Measurements from ENCODE around the gene TBCD.
"Not testable (repeated sequence)": the region's sequence is repeated elsewhere in the genome, so short reads cannot be mapped to it uniquely, and the experiment has no call there.

Gene TBCD

DNA sequence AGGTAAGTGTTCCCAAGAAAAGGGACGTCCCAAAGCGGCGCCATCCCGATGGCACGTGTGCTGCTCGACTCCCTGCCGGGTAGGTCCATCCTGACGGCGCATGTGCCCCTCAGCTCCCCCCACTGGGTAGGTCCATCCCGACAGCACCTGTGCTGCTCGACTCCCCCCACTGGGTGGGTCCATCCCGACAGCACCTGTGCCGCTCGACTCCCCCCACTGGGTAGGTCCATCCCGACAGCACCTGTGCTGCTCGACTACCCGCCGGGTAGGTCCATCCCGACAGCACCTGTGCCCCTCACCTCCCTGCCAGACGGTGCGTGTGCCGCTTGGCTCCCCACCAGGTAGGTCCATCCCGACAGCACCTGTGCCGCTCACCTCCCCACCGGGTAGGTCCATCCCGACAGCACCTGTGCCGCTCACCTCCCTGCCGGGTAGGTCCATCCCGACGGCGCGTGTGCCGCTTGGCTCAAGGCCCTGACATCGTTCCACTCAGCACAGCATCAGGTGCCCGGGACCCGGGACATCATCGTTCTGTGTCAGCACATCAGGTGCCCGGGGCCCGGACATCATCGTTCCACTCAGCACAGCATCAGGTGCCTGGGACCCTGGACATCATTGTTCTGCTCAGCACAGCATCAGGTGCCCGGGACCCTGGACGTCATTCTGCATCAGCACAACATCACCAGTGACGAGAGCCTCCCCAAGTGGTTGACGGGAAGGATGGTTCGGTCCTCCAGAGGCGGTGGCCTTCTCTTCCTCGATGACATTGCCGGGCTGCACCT is 22.2 kb upstream of the TBCD start:
- DNase-seq: no peak

DNA sequence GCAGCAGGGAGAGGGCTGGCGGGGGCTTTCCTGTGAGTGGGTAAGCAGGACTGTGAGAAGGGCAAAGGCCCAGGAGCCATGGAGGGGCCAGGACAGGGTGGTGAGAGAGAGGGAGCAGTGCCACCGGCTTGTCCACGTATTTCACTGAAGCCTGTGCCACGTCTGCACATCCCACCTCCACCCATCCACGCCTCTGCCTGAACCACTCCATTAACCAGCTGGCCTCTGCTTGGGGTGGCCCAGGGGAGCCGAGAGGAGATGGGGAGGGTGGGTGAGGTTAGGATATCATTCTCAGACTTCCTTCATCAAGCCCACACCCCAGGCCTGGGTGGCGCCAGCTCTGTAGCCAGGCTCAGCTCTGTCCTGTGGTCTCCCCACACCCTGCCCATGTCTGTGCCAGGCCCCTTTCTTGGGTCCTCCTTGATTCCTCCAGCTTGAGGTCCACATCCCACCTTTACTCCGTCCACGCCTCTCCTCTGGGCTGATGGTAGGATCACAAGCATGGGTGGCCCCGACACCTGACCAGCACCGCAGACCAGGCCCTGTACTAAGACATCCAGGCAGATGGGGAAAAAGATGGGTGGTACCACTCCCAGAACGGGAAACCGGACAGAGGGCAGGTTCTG is 19.6 kb upstream of the TBCD start:
- DNase-seq: no peak

DNA sequence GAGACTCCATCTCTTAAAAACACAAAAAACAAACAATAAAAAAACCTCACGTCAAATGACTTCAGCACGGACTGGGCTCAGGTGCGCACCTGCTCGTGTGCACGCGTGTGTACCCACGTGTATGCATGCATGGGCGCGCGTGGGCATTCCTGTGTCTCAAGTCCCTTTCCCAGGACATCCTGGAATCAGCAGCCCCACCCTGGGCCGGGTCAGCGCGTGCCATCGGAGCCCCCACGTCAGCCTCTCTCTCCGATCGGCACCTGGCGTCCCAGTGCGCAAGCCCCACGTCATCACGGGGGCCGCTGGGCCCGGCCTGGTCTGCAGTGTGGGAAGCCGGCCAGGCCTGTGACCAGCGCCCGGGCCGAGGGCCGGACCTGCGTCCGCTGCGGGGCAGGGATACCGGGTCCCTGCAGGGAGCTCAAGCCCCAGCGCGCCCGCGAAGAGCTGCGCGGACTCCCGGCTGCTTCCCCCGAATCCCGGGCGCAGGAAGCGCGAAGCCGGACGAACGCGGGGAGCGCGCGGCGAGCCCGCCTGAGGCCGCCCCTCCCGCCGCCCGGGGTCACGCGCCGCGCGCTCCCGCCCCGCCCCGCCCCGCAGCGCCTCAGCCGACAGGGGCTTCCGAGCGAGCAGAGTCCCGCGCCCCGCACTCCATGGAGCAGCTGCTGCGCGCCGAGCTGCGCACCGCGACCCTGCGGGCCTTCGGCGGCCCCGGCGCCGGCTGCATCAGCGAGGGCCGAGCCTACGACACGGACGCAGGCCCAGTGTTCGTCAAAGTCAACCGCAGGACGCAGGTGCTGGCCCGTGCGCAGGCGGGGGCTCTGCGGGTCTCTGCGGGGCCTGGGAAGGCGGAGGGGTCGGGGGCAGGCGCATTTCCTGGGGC is 16.6 kb upstream of the TBCD start, which contains the start of gene FN3K:
Gene FN3K, plus strand, starts transcription at position 629 of the 880 bp plus-strand sequence. Its CDS starts 22 bp downstream, at position 651.
- DNase-seq: no peak

GRCh38 chr17:82736511-82737185 is 15.2 kb upstream of the TBCD start:
- no peak for DNase-seq

DNA sequence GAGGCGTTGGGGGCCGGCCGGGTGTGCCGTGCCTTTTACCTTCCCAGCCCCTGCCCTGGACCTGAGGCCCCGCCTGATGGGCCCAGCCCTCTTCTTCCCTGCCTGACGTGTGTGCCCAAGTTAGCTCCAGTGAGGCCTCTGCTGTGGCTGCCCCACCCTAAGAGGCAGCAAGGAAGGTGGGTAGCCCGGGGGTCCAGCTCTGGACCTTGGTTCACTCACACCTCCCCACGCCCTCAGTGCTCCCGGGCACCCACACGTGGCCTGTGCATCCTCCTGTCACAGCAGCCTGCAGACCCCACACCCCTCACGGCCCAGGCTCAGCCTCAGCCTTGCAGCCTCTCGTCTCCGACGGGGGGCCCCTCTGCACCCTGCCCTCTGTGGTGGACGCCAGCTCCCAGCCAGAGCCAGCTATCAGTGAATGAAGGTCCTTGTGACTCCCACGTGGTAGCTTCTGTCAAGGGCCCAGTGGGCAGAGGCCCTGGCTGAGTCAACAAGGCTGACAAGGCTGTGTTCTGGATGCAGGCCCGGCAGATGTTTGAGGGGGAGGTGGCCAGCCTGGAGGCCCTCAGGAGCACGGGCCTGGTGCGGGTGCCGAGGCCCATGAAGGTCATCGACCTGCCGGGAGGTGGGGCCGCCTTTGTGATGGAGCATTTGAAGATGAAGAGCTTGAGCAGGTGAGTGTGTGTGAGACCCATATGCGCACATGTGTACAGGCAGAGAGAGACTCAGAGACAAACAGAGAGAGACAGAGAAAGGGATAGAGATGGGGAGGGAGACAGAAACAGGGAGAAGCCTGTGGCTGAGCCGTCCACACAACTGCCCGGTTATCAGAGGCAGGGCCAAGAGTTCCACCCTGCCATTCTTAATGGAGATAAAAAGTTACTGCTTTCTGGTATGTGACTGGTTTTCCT is 13.6 kb upstream of the TBCD start:
- DNase-seq: no peak

- DNase-seq: no peak
These were observed 10.7 kb upstream of the TBCD start for GRCh38 chr17:82740906-82741759.

DNA sequence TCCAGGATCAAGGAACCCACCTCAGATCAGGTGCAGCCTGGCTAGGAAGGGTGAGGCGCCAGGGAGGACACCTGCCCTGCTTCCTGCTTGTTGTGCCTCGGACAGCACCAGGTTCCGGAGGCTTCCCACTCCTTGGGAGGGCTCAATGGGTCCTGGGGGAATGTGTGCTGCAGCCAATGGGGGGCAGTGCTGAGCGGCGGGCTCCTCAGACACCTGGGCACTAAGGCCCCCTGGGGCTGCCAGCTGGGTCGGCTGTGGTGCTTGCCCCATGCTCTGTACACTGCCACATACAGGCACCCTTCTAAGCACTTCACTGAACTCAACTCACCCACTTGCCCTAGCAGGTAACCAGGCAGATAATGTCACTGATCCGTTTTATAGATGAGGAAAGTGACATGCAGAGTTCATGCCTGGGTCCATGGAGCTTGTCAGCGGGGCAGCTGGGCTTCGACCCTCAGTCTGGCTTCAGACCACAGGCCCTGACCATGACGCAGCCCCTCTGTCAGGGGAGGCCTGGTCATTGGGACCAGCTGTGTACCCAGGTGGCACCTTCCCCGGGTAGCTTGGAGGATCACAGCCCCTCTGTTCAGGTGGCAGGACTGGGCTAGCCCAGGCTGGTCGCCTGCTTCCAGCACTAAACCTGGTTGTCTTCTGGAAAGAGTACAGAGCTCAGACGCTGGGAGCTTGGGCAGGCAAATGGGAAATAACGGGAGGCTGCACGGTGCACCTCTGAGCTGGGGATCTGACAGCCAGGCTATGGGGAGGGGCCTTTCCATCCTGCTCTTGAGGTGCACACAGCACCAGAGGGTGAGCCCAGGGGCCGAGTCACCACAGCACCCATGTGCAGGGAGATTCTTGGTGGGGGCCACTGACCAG is 8.3 kb upstream of the TBCD start:
- no peak for DNase-seq

GRCh38 chr17:82744736-82745135 is 7.1 kb upstream of the TBCD start:
- not testable (repeated sequence) for DNase-seq

GRCh38 chr17:82745524-82745923 is 6.3 kb upstream of the TBCD start:
- DNase-seq: no peak

DNA sequence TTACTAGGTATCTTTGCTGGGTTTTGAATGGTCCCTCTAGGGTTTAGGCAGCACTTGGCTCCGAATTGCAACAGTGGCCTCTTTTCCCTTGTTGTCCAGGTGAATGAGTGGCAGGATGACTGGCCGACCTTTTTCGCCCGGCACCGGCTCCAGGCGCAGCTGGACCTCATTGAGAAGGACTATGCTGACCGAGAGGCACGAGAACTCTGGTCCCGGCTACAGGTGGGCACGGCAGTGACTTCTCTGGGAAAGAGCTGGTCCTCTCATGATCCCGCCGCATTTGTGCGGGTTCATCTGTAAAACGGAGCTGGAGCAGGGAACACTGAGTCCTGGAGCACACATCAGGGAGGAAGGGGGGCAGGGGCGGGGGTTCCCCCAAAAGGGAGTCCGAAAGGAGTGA is 3.1 kb upstream of the TBCD start:
- no peak for DNase-seq

GRCh38 chr17:82750241-82750908 is 1.5 kb upstream of the TBCD start:
- DNase-seq: no peak

- no peak for DNase-seq
These were observed 694 bp upstream of the TBCD start for GRCh38 chr17:82751171-82751570.

DNA sequence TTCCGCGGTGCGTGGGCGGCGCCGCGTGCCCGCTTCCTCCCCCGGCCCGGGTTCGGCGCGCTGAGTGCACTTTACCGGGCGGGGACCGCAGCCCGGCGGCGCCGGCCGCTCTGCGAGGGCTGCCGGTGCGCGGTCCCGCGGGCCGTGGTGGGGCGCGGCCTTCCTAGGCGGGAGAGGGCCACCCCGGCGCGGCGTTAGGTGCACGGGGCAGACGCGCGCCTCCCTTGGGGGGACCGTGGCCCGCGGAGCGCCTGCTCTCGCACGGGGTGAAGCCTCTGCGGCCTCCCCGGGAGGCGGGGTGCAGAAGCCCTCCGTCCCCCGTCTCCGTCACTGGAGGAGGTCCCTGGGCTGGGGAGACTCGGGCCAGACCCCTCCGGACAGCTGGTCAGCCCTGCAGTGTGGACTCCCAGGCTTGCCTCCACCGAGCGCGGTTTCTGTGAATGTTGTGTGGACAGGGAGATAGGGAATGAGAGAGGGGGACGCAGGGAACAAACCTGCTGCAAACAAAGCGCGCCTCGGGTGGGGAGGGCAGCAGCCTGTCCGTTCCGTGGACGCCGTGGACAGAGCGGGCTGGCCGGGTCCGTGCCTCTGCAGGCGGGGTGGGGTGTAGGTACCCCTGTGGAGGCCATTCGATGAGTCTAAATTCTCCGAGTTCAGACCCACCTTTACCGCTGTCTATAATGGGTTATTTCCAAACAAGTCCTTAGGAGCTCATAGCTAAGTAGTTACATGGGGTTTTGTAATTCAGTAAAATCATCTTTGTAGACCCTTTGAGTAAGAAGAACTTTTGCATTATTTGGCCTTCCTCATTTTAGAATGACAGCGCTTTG is 721 bp downstream of the TBCD start:
- DNase-seq: no peak

DNA sequence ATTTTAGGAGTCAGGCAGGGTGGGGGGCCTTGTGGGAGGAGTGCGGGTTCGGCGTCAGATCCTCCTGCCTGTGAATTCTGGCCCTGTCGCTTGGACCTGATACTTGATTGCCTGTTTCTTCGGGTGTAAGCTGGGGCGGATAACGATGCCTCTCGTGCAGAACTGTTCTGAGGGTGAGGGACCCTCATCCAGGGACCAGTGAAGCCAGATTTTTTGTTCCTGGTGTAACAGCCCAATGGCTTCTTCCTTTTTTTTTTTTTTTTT is 1.3 kb downstream of the TBCD start:
- DNase-seq: no peak

GRCh38 chr17:82754297-82755208 is 2.7 kb downstream of the TBCD start:
- DNase-seq: no peak

- no peak for DNase-seq
These were observed 4.3 kb downstream of the TBCD start for GRCh38 chr17:82756166-82756565.

GRCh38 chr17:82765371-82765770 is 13.5 kb downstream of the TBCD start:
- no peak for DNase-seq
